HL-60 (cell line): ENCODE data around the gene ST8SIA4.

Source experiments
- DNase-seq, 2 experiments: peaks; one replicate each; pipeline ENCODE4 v3.0.0-alpha.2; 2010 to 2020; ENCODE audit warnings: low read depth in 1 of 2, low spot score in 1 of 2
- H3K27ac ChIP-seq: fragments of 250-450 bp; sonication (Bioruptor Pico); replicated peaks from 2 replicates; pipeline ENCODE4 v1.5.1; 2020; ENCODE audit warnings: mild to moderate bottlenecking, moderate library complexity
- H3K27me3 ChIP-seq: fragments of 250-450 bp; sonication (Bioruptor Pico); 2 replicates; pipeline ENCODE4 v1.5.1; 2021; ENCODE audit warnings: mild to moderate bottlenecking, moderate library complexity; ENCODE audit not compliant: insufficient read depth, poor library complexity, severe bottlenecking
- H3K4me3 ChIP-seq: replicated peaks from 2 replicates; pipeline ENCODE4 v1.5.1; 2011; ENCODE audit warnings: mild to moderate bottlenecking, control low read depth, low read length; ENCODE audit not compliant: insufficient read depth
- CTCF ChIP-seq: IDR thresholded peaks from one replicate; pipeline ENCODE4 v1.5.1; 2011; ENCODE audit warnings: low read length, control low read depth, inconsistent platforms; ENCODE audit not compliant: insufficient read depth
- GABPA ChIP-seq: IDR thresholded peaks from 2 replicates; pipeline ENCODE4 v1.6.1; 2012; ENCODE audit warnings: low read depth
- POLR2AphosphoS5 ChIP-seq: IDR thresholded peaks from 2 replicates; pipeline ENCODE4 v1.6.1; 2012; ENCODE audit warnings: low read depth
- SPI1 ChIP-seq: IDR thresholded peaks from 2 replicates; pipeline ENCODE4 v1.6.1; 2012; ENCODE audit warnings: low read depth, mild to moderate bottlenecking, borderline replicate concordance
- TF ChIP-seq, protein P1 (sequence below): IDR thresholded peaks from 2 replicates; pipeline ENCODE4 v1.6.1; 2012; ENCODE audit warnings: low read depth; ENCODE audit not compliant: insufficient replicate concordance

ST8SIA4 gene

DNA sequence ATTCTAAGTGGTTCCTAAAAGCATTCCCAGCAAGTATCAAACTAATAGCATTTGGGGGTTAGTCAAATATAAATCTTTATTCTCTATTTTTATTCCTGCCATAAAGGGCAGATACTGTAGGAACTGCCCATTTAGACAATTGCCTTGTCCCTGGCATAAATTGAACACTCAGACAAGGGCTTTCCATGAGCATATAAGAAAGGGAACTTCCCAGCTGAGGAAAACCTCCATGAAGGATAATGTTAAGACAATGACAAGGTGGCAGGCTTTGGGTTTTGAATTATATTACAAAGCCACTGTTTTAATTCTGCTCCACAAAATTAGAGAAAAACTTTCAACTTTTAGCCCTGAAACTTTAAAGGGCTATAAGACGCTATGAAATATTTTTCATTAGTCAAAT, 81.3 kb downstream of the ST8SIA4 start:
- no peaks in the 10 kb centered on the region for H3K27me3 ChIP-seq
- TF ChIP-seq POLR2AphosphoS5 (no peak), SPI1 (no peak), CTCF (no peak), GABPA (no peak)
- TF ChIP-seq, protein P1, sequence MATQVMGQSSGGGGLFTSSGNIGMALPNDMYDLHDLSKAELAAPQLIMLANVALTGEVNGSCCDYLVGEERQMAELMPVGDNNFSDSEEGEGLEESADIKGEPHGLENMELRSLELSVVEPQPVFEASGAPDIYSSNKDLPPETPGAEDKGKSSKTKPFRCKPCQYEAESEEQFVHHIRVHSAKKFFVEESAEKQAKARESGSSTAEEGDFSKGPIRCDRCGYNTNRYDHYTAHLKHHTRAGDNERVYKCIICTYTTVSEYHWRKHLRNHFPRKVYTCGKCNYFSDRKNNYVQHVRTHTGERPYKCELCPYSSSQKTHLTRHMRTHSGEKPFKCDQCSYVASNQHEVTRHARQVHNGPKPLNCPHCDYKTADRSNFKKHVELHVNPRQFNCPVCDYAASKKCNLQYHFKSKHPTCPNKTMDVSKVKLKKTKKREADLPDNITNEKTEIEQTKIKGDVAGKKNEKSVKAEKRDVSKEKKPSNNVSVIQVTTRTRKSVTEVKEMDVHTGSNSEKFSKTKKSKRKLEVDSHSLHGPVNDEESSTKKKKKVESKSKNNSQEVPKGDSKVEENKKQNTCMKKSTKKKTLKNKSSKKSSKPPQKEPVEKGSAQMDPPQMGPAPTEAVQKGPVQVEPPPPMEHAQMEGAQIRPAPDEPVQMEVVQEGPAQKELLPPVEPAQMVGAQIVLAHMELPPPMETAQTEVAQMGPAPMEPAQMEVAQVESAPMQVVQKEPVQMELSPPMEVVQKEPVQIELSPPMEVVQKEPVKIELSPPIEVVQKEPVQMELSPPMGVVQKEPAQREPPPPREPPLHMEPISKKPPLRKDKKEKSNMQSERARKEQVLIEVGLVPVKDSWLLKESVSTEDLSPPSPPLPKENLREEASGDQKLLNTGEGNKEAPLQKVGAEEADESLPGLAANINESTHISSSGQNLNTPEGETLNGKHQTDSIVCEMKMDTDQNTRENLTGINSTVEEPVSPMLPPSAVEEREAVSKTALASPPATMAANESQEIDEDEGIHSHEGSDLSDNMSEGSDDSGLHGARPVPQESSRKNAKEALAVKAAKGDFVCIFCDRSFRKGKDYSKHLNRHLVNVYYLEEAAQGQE, result no peak
- H3K4me3 ChIP-seq, result no peak overlapping the region
- no peak overlapping the region for H3K27ac ChIP-seq
- DNase-seq, result no peak

- no peak for DNase-seq
- no peaks in the 10 kb centered on the region for H3K27me3 ChIP-seq
- no peak overlapping the region for H3K4me3 ChIP-seq
- TF ChIP-seq GABPA (no peak), CTCF (no peak), SPI1 (no peak), POLR2AphosphoS5 (no peak)
- TF ChIP-seq, protein P1, result no peak
- no peak overlapping the region for H3K27ac ChIP-seq
These were observed 84.7 kb downstream of the ST8SIA4 start for GRCh38 chr5:100818340-100818739.

DNA sequence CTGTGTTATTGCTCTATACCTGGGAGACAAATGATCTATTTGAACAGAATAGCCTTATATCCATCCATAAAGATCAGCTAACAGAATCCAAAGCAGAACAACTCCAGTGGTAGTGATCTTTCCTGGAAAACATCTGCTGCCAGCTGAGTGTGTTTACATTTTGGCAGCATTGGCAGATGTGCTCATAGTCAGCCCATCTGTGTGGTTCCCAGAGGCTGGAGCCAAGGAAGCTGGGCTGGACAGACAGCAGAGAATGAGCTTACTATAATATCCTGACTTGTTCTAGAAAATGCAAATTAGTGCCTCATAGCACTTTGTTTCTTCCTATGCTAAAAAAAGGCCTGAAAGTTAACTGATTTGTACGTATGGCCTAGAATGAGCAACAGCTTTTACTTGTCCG, 99.7 kb downstream of the ST8SIA4 start:
- TF ChIP-seq SPI1, result no peak
- TF ChIP-seq CTCF, result no peak
- TF ChIP-seq GABPA, result no peak
- H3K4me3 ChIP-seq, result no peak overlapping the region
- no peak overlapping the region for H3K27ac ChIP-seq
- no peak for DNase-seq
- no peaks in the 10 kb centered on the region for H3K27me3 ChIP-seq

DNA sequence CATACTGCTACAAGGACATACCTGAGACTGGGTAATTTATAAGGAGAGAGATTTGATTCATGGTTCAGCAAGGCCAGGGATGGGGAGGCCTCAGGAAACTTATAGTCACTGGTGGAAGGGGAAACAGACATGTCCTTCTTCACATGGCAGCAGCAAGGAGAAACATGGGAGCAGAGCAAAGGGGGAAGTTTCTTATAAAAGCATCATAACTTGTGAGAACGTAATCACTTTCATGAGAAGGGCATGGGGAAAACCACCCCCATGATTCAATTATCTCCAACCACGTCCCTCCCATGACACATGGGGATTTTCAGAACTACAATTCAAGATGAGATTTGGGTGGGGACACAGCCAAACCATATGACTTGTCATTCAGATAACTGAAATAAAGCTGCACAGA, 100.9 kb downstream of the ST8SIA4 start:
- no peak overlapping the region for H3K27ac ChIP-seq
- TF ChIP-seq SPI1 (no peak), CTCF (no peak), POLR2AphosphoS5 (no peak)
- TF ChIP-seq, protein P1, result no peak

More for the DNA sequence above, 100.9 kb downstream of the ST8SIA4 start:
- no peak for DNase-seq
- no peak overlapping the region for H3K4me3 ChIP-seq
- no peaks in the 10 kb centered on the region for H3K27me3 ChIP-seq
